ENCODE data around the gene BRSK2. TPM values are rescaled to one million over a fixed set of nuclear protein-coding genes. Genes with fewer than 3 reads are reported as not detected.

Gene BRSK2
- total RNA-seq, 1 donor from 2014 or later, result 13.8 TPM

DNA sequence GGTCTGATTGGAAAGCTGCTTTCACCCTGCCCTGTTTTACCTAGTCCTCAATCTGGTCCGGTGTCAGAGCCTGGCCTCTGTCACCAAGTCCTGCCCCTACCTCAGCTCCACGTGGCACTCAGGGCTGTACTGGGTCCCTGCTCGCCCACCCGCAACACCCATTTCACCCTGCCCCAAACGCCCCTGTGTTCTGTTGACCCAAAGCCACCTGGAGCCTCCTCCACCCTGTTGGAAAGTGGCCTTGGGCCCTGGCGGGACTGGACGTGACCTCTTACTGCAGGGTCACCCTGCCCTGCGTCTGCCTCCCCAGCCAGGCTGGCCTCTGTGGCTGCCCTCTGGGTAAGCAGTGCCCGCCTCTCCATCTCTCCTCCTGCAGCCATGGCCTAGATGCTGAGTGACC lies 21.5 kb upstream of the BRSK2 start:
- Mint-ChIP-seq H3K4me1 (ENCODE audit: unreplicated experiment) (no peaks in the 10 kb centered on the region), H3K9me3 (no peaks in the 10 kb centered on the region), H3K36me3 (no peaks in the 10 kb centered on the region), H3K4me3 (no peak overlapping the region), H3K27me3 (peaks cover 13% of the 10 kb centered on the region), H3K27ac (no peak overlapping the region)
- no peak for DNase-seq (ENCODE audit: extremely low spot score, unreplicated experiment)
- no peak for TF ChIP-seq CTCF (conservative IDR thresholded peaks at IDR 0.05)

DNA sequence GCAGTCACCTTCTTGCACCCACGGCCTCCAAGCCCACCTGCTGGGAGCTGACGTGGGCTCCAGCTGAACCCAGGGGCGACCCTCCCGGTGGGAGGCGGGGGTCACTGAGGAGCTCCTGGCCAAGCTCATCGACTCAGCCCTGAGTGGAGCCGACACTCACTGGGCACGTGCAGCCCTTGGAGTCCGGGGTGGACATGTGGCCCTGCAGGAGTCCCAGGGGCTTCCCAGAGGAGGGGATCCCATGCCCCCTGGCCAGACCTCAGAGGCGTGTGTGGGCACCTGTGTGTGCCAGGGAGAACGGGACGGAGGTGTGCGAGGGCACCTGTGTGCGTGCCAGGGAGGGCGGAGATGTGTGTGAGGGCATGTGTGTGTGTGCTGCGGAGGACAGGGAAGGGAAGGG lies 20.8 kb upstream of the BRSK2 start:
- Mint-ChIP-seq H3K4me3 (no peak overlapping the region), H3K27ac (no peak overlapping the region), H3K36me3 (no peaks in the 10 kb centered on the region), H3K4me1 (ENCODE audit: unreplicated experiment) (no peaks in the 10 kb centered on the region), H3K9me3 (no peaks in the 10 kb centered on the region), H3K27me3 (peaks cover 8% of the 10 kb centered on the region)
- no peak for DNase-seq (ENCODE audit: extremely low spot score, unreplicated experiment)
- TF ChIP-seq CTCF (conservative IDR thresholded peaks at IDR 0.05), result no peak

DNA sequence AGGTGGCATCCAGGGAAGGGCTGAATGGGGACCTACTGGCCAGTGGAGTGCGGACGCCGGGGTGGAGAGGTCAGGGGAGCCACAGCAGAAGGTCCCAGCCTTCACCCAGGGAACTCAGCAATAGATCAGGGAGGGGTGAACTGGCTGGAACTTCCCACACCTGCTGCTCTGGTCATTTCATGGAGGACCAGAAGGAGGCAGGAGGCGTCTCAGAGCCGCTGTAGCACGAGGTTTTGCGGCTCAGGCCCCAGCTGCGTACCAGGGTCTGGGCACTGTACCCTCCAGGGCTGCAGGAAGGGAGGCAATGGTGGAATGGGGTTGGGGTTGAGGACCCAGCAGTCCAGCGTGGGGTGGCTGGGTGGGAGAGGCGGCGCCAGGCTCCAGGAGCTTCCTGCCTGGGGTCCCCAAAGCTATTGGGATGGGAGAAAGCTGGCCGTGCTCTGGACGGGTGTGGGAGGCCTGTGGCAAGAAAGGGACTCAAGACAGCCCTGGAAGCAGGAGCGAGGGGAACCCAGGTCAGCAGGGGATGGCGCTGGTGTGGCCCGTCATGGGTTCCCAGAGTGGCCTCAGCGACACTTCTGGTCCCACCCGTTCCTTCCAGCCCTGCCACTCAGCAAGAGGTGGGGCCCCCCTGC lies 20.2 kb upstream of the BRSK2 start:
- no peaks in the 10 kb centered on the region for H3K4me1 Mint-ChIP-seq (ENCODE audit: unreplicated experiment)
- H3K36me3 Mint-ChIP-seq, result no peaks in the 10 kb centered on the region
- no peak for TF ChIP-seq CTCF (conservative IDR thresholded peaks at IDR 0.05)
- H3K9me3 Mint-ChIP-seq, result no peaks in the 10 kb centered on the region
- H3K27me3 Mint-ChIP-seq, result peaks cover 5% of the 10 kb centered on the region
- H3K27ac Mint-ChIP-seq, result no peak overlapping the region
- DNase-seq (ENCODE audit: extremely low spot score, unreplicated experiment), result no peak
- no peak overlapping the region for H3K4me3 Mint-ChIP-seq

GRCh38 chr11:1370186-1371025 lies 19.3 kb upstream of the BRSK2 start:
- no peaks in the 10 kb centered on the region for H3K4me1 Mint-ChIP-seq (ENCODE audit: unreplicated experiment)
- DNase-seq (ENCODE audit: extremely low spot score, unreplicated experiment), result no peak
- no peak overlapping the region for H3K4me3 Mint-ChIP-seq
- no peaks in the 10 kb centered on the region for H3K36me3 Mint-ChIP-seq
- H3K9me3 Mint-ChIP-seq, result no peaks in the 10 kb centered on the region
- H3K27ac Mint-ChIP-seq, result no peak overlapping the region
- H3K27me3 Mint-ChIP-seq, result peaks cover 3% of the 10 kb centered on the region
- TF ChIP-seq CTCF (conservative IDR thresholded peaks at IDR 0.05), result no peak

DNA sequence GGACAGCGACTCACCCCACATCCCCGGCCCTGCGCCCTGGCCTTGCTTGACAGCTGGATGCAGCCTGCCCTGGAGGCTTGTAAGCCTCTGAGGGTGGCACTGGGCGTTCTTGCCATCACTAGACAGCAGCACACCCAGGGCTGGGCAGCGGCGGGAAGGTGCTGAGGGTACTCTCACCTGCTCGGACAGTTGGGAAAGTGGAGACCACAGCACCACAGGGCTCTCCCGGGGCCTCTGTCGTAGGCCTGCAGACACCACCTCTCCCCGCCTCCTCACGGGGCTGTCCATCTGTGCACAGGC lies 18.8 kb upstream of the BRSK2 start:
- Mint-ChIP-seq H3K9me3 (no peaks in the 10 kb centered on the region), H3K27me3 (peaks cover 3% of the 10 kb centered on the region), H3K4me3 (no peak overlapping the region), H3K4me1 (ENCODE audit: unreplicated experiment) (no peaks in the 10 kb centered on the region), H3K27ac (no peak overlapping the region), H3K36me3 (no peaks in the 10 kb centered on the region)
- no peak for TF ChIP-seq CTCF (conservative IDR thresholded peaks at IDR 0.05)
- DNase-seq (ENCODE audit: extremely low spot score, unreplicated experiment), result no peak

Data from type B pancreatic cell (in vitro differentiated cells).